ENCODE results near the gene RNF11. TPM values are rescaled to one million over a fixed set of nuclear protein-coding genes. Genes with fewer than 3 reads are reported as not detected.

The RNF11 gene
- total and polyA plus RNA-seq, 4 donors = 24.1 to 102 (median 48.7) TPM

- Histone ChIP-seq H3K9ac (ENCODE audit: low read depth in 1 of 2, low read length in 2 of 2) (no peak overlapping the region), H3K27me3 (ENCODE audit: control insufficient read depth in 4 of 4, insufficient read depth in 4 of 4, low read length in 3 of 4) (no peaks in the 10 kb centered on the region), H3K27ac (ENCODE audit: low read depth in 1 of 2, low read length in 2 of 2) (no peak overlapping the region), H3K36me3 (ENCODE audit: control insufficient read depth in 4 of 4, insufficient read depth in 3 of 4, low read depth in 1 of 4, low read length in 3 of 4) (no peaks in the 10 kb centered on the region), H3K4me3 (ENCODE audit: low read depth in 1 of 3, low read length in 3 of 3) (no peak overlapping the region), H3K9me3 (ENCODE audit: control insufficient read depth in 4 of 4, low read length in 3 of 4) (no peaks in the 10 kb centered on the region), H3K4me1 (ENCODE audit: control insufficient read depth in 4 of 4, insufficient read depth in 4 of 4, low read length in 3 of 4) (peaks cover 1 to 24% (median 11%) of the 10 kb centered on the region in 4 donors)
- DNase-seq (ENCODE audit: low spot score) = no peak
- whole genome bisulfite sequencing = 82% methylated on average over 6 of the region's 6 CpGs
- TF ChIP-seq GABPA (IDR thresholded peaks at IDR 0.05 in 1 of 2, conservative IDR thresholded peaks at IDR 0.05 in 1 of 2) (no peak), RAD21 (IDR thresholded peaks at IDR 0.05) (no peak), RXRA (IDR thresholded peaks at IDR 0.05) (no peak), TAF1 (conservative IDR thresholded peaks at IDR 0.05) (no peak), SP1 (IDR thresholded peaks at IDR 0.05) (no peak), EGR1 (IDR thresholded peaks at IDR 0.05; ENCODE audit: low read depth in 2 of 2) (no peak), NR2F2 (IDR thresholded peaks at IDR 0.05) (no peak), FOXA2 (IDR thresholded peaks at IDR 0.05) (no peak), YY1 (IDR thresholded peaks at IDR 0.05) (no peak), FOXA1 (IDR thresholded peaks at IDR 0.05) (no peak), HNF4A (conservative IDR thresholded peaks at IDR 0.05) (no peak), REST (IDR thresholded peaks at IDR 0.05) (no peak), HNF4G (IDR thresholded peaks at IDR 0.05) (no peak), JUND (IDR thresholded peaks at IDR 0.05) (no peak), ZBTB33 (IDR thresholded peaks at IDR 0.05) (no peak)
- TF ChIP-seq, protein P1, sequence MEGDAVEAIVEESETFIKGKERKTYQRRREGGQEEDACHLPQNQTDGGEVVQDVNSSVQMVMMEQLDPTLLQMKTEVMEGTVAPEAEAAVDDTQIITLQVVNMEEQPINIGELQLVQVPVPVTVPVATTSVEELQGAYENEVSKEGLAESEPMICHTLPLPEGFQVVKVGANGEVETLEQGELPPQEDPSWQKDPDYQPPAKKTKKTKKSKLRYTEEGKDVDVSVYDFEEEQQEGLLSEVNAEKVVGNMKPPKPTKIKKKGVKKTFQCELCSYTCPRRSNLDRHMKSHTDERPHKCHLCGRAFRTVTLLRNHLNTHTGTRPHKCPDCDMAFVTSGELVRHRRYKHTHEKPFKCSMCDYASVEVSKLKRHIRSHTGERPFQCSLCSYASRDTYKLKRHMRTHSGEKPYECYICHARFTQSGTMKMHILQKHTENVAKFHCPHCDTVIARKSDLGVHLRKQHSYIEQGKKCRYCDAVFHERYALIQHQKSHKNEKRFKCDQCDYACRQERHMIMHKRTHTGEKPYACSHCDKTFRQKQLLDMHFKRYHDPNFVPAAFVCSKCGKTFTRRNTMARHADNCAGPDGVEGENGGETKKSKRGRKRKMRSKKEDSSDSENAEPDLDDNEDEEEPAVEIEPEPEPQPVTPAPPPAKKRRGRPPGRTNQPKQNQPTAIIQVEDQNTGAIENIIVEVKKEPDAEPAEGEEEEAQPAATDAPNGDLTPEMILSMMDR (IDR thresholded peaks at IDR 0.05; ENCODE audit: low read depth, low read length, missing input control) = no peak
- TF ChIP-seq, protein P2, sequence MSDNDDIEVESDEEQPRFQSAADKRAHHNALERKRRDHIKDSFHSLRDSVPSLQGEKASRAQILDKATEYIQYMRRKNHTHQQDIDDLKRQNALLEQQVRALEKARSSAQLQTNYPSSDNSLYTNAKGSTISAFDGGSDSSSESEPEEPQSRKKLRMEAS (IDR thresholded peaks at IDR 0.05) = no peak
- TF ChIP-seq, protein P3, sequence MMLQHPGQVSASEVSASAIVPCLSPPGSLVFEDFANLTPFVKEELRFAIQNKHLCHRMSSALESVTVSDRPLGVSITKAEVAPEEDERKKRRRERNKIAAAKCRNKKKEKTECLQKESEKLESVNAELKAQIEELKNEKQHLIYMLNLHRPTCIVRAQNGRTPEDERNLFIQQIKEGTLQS (IDR thresholded peaks at IDR 0.05) = no peak
Measured at GRCh38 chr1:51252366-51252765, 16.3 kb downstream of the RNF11 start.
